ENCODE results near the gene APOL1. TPM values are rescaled to one million over a fixed set of nuclear protein-coding genes. Genes with fewer than 3 reads are reported as not detected.
"Not testable (repeated sequence)": the region's sequence is repeated elsewhere in the genome, so short reads cannot be mapped to it uniquely, and the experiment has no call there.

The APOL1 gene
- total and polyA plus RNA-seq, 2 of the 13 experiments (the other 11 are each of a cell fraction or from before 2014, with no cell fraction given), result 20.3 to 75.0 TPM

GRCh38 chr22:36253523-36254490 lies 874 bp downstream of the APOL1 start:
- H3K4me2 ChIP-seq (ENCODE audit: low read depth, low read length), result peak overlapping the region; percentile 99
- DNase-seq (ENCODE audit: low spot score), result no peak

GRCh38 chr22:36255572-36255971 lies 2.6 kb downstream of the APOL1 start:
- POLR2A ChIA-PET; H3K27ac ChIP-seq (ENCODE audit: extremely low read length, insufficient read depth, low read length); H3K9me3 ChIP-seq (ENCODE audit: low read length); H3K27me3 ChIP-seq (ENCODE audit: control insufficient read depth in 1 of 2, insufficient read depth in 2 of 2, low read length in 2 of 2); in situ Hi-C loops (cut with HindIII; ENCODE audit: extremely low pct_ligation_motif_present, low pct_unique_long_range_greater_than_20kb); H3K4me3 ChIP-seq (replicated peaks in 1 of 3; ENCODE audit: insufficient read depth in 1 of 3, low read depth in 2 of 3, low read length in 3 of 3); ATAC-seq; BruUV-seq (replicated peaks); H2AFZ ChIP-seq (ENCODE audit: low read length); intact Hi-C loops (cut with micrococcal nuclease; ENCODE audit: unreplicated experiment); DNase-seq (ENCODE audit: low spot score); H4K20me1 ChIP-seq (ENCODE audit: insufficient read depth, low read length); CTCF ChIA-PET (ENCODE audit: low intra/inter-chr PET ratio, low total read pairs); FAIRE-seq: not testable (repeated sequence)
- Histone ChIP-seq H3K9ac (ENCODE audit: insufficient read depth, low read depth, low read length) (peak overlapping the region; percentile 51; the same call in 1 of the 2 replicates), H3K79me2 (ENCODE audit: insufficient read depth, low read length) (peaks cover 34% of the 10 kb centered on the region), H3K36me3 (replicated peaks in 1 of 2; ENCODE audit: control insufficient read depth in 1 of 2, insufficient read depth in 2 of 2, low read length in 2 of 2) (peaks cover 4 to 48% of the 10 kb centered on the region in 2 experiments; a peak in 3 of 5 replicates), H3K4me1 (ENCODE audit: insufficient read depth, low read length) (peaks cover 86% of the 10 kb centered on the region), H3K4me2 (ENCODE audit: low read depth, low read length) (peak overlapping the region; percentile 99; the same call in 1 of the 2 replicates)
- 90% methylated on average over 2 of the region's 5 CpGs for WGBS (ENCODE audit: low lambda C conversion rate)

More at GRCh38 chr22:36253523-36254490, 874 bp downstream of the APOL1 start:
- TSS peak; percentile 54 for BruUV-seq (replicated peaks)
- H4K20me1 ChIP-seq (ENCODE audit: insufficient read depth, low read length), result no peaks in the 10 kb centered on the region
- H3K36me3 ChIP-seq (replicated peaks in 1 of 2; ENCODE audit: control insufficient read depth in 1 of 2, insufficient read depth in 2 of 2, low read length in 2 of 2), result peaks cover 3 to 33% of the 10 kb centered on the region in 2 experiments; a peak in 3 of 5 replicates
- peaks cover 34% of the 10 kb centered on the region for H3K79me2 ChIP-seq (ENCODE audit: insufficient read depth, low read length)
- in situ Hi-C loops (cut with HindIII; ENCODE audit: extremely low pct_ligation_motif_present, low pct_unique_long_range_greater_than_20kb), result no loop called here
- no peaks in the 10 kb centered on the region; a peak in 1 of 5 replicates for H3K27me3 ChIP-seq (ENCODE audit: control insufficient read depth in 1 of 2, insufficient read depth in 2 of 2, low read length in 2 of 2)
- POLR2A ChIA-PET, result interaction anchor here (0.8 to 7.0 kb wide), 5 partner anchors 8 to 50 kb away, joined by 3 to 102 read pairs (median 6); partner anchors contain the start of gene APOL2
- no peak for ATAC-seq
- WGBS (ENCODE audit: low lambda C conversion rate), result 36% methylated on average over 7 of the region's 7 CpGs
- H3K9me3 ChIP-seq (ENCODE audit: low read length), result no peaks in the 10 kb centered on the region
- H3K9ac ChIP-seq (ENCODE audit: insufficient read depth, low read depth, low read length), result peak overlapping the region; percentile 80
- peak; percentile 15 for FAIRE-seq
- CTCF ChIA-PET (ENCODE audit: low intra/inter-chr PET ratio, low total read pairs), result no interaction called here
- H3K4me1 ChIP-seq (ENCODE audit: insufficient read depth, low read length), result peaks cover 98% of the 10 kb centered on the region
- H2AFZ ChIP-seq (ENCODE audit: low read length), result no peak overlapping the region
- peak overlapping the region; percentile 90 for H3K27ac ChIP-seq (ENCODE audit: extremely low read length, insufficient read depth, low read length)
- intact Hi-C loops (cut with micrococcal nuclease; ENCODE audit: unreplicated experiment), result no loop called here
- TF ChIP-seq NR2C2 (CRISPR knock-in tag; IDR thresholded peaks at IDR 0.05; ENCODE audit: borderline replicate concordance) (no peak), ZFX (CRISPR knock-in tag; IDR thresholded peaks at IDR 0.05; ENCODE audit: low read depth) (0 out of 2 replicates have a peak, but pooled peaks have one; percentile 36), WIZ (CRISPR knock-in tag; IDR thresholded peaks at IDR 0.05) (no peak), NRL (CRISPR knock-in tag; IDR thresholded peaks at IDR 0.05; ENCODE audit: borderline replicate concordance) (peak; percentile 38; the same call in 1 of the 2 replicates), ZSCAN21 (CRISPR knock-in tag; IDR thresholded peaks at IDR 0.05; ENCODE audit: borderline replicate concordance) (no peak), ZNF770 (CRISPR knock-in tag; IDR thresholded peaks at IDR 0.05) (no peak), ZBTB38 (CRISPR knock-in tag; IDR thresholded peaks at IDR 0.05) (peak; percentile 19; the same call in 1 of the 2 replicates), NR2F1 (CRISPR knock-in tag; IDR thresholded peaks at IDR 0.05) (no peak)
- H3K4me3 ChIP-seq (replicated peaks in 1 of 3; ENCODE audit: insufficient read depth in 1 of 3, low read depth in 2 of 3, low read length in 3 of 3), result peak overlapping the region; percentile 69 to 82 (median 71)
